SJCRH30 (cell line): ENCODE results near the gene GMPS. TPM values are rescaled to one million over a fixed set of nuclear protein-coding genes. Genes with fewer than 3 reads are reported as not detected.
A peak's percentile ranks its signal among the peaks of the same experiment; 100 is the strongest.

Experiments used
- DNase-seq, 2 experiments: peaks; one replicate each; pipeline ENCODE4 v3.0.0-alpha.2; 2015 to 2020
- H3K27ac ChIP-seq: fragments of 250-450 bp; sonication (Bioruptor Pico); 2 replicates; pipeline ENCODE4 v1.5.1; 2020; ENCODE audit warnings: mild to moderate bottlenecking, moderate library complexity
- H3K27me3 ChIP-seq: fragments of 250-450 bp; sonication (Bioruptor Pico); 2 replicates; pipeline ENCODE4 v1.5.1; 2020; ENCODE audit warnings: mild to moderate bottlenecking, moderate library complexity
- H3K36me3 ChIP-seq: fragments of 250-450 bp; sonication (Bioruptor Pico); 2 replicates; pipeline ENCODE4 v1.5.1; 2020; ENCODE audit warnings: mild to moderate bottlenecking, moderate library complexity
- H3K4me1 ChIP-seq: fragments of 250-450 bp; sonication (Bioruptor Pico); 2 replicates; pipeline ENCODE4 v1.5.1; 2020; ENCODE audit warnings: mild to moderate bottlenecking, moderate library complexity
- H3K4me3 ChIP-seq: fragments of 250-450 bp; sonication (Bioruptor Pico); 2 replicates; pipeline ENCODE4 v1.5.1; 2020; ENCODE audit warnings: mild to moderate bottlenecking, moderate library complexity
- H3K9me3 ChIP-seq: fragments of 250-450 bp; sonication (Bioruptor Pico); replicated peaks from 2 replicates; pipeline ENCODE4 v1.5.1; 2020; ENCODE audit warnings: mild to moderate bottlenecking, moderate library complexity
- total RNA-seq: library from RNA; depleted of rRNA; stranded (reverse); fragments of >200 nt; shearing (Covaris generic); gene quantifications from 2 replicates; pipeline ENCODE4 v1.2.3, GENCODE V29; 2014

GMPS gene
- total RNA-seq, 1 experiment from 2014 or later: 119 TPM

- H3K9me3 ChIP-seq: no peaks in the 10 kb centered on the region
- H3K27me3 ChIP-seq: no peaks in the 10 kb centered on the region
- no peak overlapping the region for H3K4me3 ChIP-seq
Observed at GRCh38 chr3:155889952-155890351, 19.5 kb downstream of the GMPS start.

GRCh38 chr3:155890671-155891190 lies 20.3 kb downstream of the GMPS start:
- H3K4me3 ChIP-seq: no peak overlapping the region
- H3K27me3 ChIP-seq: no peaks in the 10 kb centered on the region
- no peaks in the 10 kb centered on the region for H3K4me1 ChIP-seq
- H3K27ac ChIP-seq: no peak overlapping the region
- no peak for DNase-seq
- H3K9me3 ChIP-seq: no peaks in the 10 kb centered on the region
- peaks cover 19% of the 10 kb centered on the region; the same call in 1 of the 2 replicates for H3K36me3 ChIP-seq

More at GRCh38 chr3:155889952-155890351, 19.5 kb downstream of the GMPS start:
- no peak for DNase-seq
- H3K4me1 ChIP-seq: no peaks in the 10 kb centered on the region
- H3K27ac ChIP-seq: no peak overlapping the region
- peaks cover 13% of the 10 kb centered on the region; the same call in 1 of the 2 replicates for H3K36me3 ChIP-seq

GRCh38 chr3:155891321-155891720 lies 20.9 kb downstream of the GMPS start:
- Histone ChIP-seq H3K9me3 (no peaks in the 10 kb centered on the region), H3K27me3 (no peaks in the 10 kb centered on the region), H3K36me3 (peaks cover 19% of the 10 kb centered on the region; the same call in 1 of the 2 replicates), H3K4me1 (no peaks in the 10 kb centered on the region), H3K27ac (no peak overlapping the region), H3K4me3 (no peak overlapping the region)
- no peak for DNase-seq

GRCh38 chr3:155895379-155895900 lies 25.0 kb downstream of the GMPS start:
- no peaks in the 10 kb centered on the region for H3K4me1 ChIP-seq
- no peak overlapping the region for H3K27ac ChIP-seq
- peaks cover 43% of the 10 kb centered on the region for H3K36me3 ChIP-seq
- DNase-seq: no peak
- no peaks in the 10 kb centered on the region for H3K27me3 ChIP-seq
- H3K9me3 ChIP-seq: no peaks in the 10 kb centered on the region
- H3K4me3 ChIP-seq: no peak overlapping the region

GRCh38 chr3:155906900-155907299 lies 36.5 kb downstream of the GMPS start:
- H3K36me3 ChIP-seq: peaks cover 62% of the 10 kb centered on the region
- no peaks in the 10 kb centered on the region for H3K27me3 ChIP-seq
- H3K27ac ChIP-seq: no peak overlapping the region
- no peak overlapping the region for H3K4me3 ChIP-seq
- no peak for DNase-seq
- H3K4me1 ChIP-seq: no peaks in the 10 kb centered on the region
- H3K9me3 ChIP-seq: no peaks in the 10 kb centered on the region

GRCh38 chr3:155908086-155908485 lies 37.6 kb downstream of the GMPS start:
- H3K4me1 ChIP-seq: 0 out of 2 replicates have a peak, but pooled peaks cover 3% of the 10 kb centered on the region
- no peak overlapping the region for H3K4me3 ChIP-seq
- no peak for DNase-seq
- peaks cover 54% of the 10 kb centered on the region for H3K36me3 ChIP-seq
- H3K27ac ChIP-seq: no peak overlapping the region
- no peaks in the 10 kb centered on the region for H3K9me3 ChIP-seq
- no peaks in the 10 kb centered on the region for H3K27me3 ChIP-seq

GRCh38 chr3:155908605-155909004 lies 38.2 kb downstream of the GMPS start:
- no peak overlapping the region for H3K4me3 ChIP-seq
- no peaks in the 10 kb centered on the region for H3K9me3 ChIP-seq
- H3K27ac ChIP-seq: no peak overlapping the region
- H3K27me3 ChIP-seq: no peaks in the 10 kb centered on the region
- H3K4me1 ChIP-seq: 0 out of 2 replicates have a peak, but pooled peaks cover 3% of the 10 kb centered on the region
- DNase-seq: no peak
- H3K36me3 ChIP-seq: peaks cover 50% of the 10 kb centered on the region

GRCh38 chr3:155912090-155912489 lies 41.6 kb downstream of the GMPS start:
- Histone ChIP-seq H3K27me3 (no peaks in the 10 kb centered on the region), H3K27ac (no peak overlapping the region), H3K4me1 (0 out of 2 replicates have a peak, but pooled peaks cover 3% of the 10 kb centered on the region), H3K9me3 (no peaks in the 10 kb centered on the region), H3K4me3 (no peak overlapping the region), H3K36me3 (peaks cover 54% of the 10 kb centered on the region)
- DNase-seq: no peak

GRCh38 chr3:155912579-155913190 lies 42.2 kb downstream of the GMPS start:
- Histone ChIP-seq H3K36me3 (peaks cover 53% of the 10 kb centered on the region), H3K27ac (0 out of 2 replicates have a peak overlapping the region, but pooled peaks have one; percentile 9), H3K27me3 (no peaks in the 10 kb centered on the region), H3K4me1 (0 out of 2 replicates have a peak, but pooled peaks cover 3% of the 10 kb centered on the region), H3K4me3 (no peak overlapping the region), H3K9me3 (no peaks in the 10 kb centered on the region)
- DNase-seq: peak; percentile 5

- Histone ChIP-seq H3K9me3 (no peaks in the 10 kb centered on the region), H3K36me3 (peaks cover 59% of the 10 kb centered on the region), H3K4me3 (no peak overlapping the region), H3K27me3 (no peaks in the 10 kb centered on the region), H3K4me1 (no peaks in the 10 kb centered on the region), H3K27ac (no peak overlapping the region)
- DNase-seq: no peak
Observed at GRCh38 chr3:155917781-155918180, 47.3 kb downstream of the GMPS start.

- no peaks in the 10 kb centered on the region for H3K27me3 ChIP-seq
- H3K4me1 ChIP-seq: no peaks in the 10 kb centered on the region
- no peak overlapping the region for H3K27ac ChIP-seq
- no peaks in the 10 kb centered on the region for H3K9me3 ChIP-seq
- no peak overlapping the region for H3K4me3 ChIP-seq
- DNase-seq: no peak
- peaks cover 67% of the 10 kb centered on the region for H3K36me3 ChIP-seq
Observed at GRCh38 chr3:155919728-155920127, 49.3 kb downstream of the GMPS start.

- Histone ChIP-seq H3K27ac (no peak overlapping the region), H3K27me3 (no peaks in the 10 kb centered on the region), H3K36me3 (peaks cover 64% of the 10 kb centered on the region), H3K4me1 (no peaks in the 10 kb centered on the region), H3K9me3 (no peaks in the 10 kb centered on the region), H3K4me3 (no peak overlapping the region)
- DNase-seq: no peak
Observed at GRCh38 chr3:155921486-155921885, 51.0 kb downstream of the GMPS start.

- Histone ChIP-seq H3K9me3 (no peaks in the 10 kb centered on the region), H3K27ac (no peak overlapping the region), H3K4me3 (no peak overlapping the region), H3K4me1 (no peaks in the 10 kb centered on the region), H3K27me3 (no peaks in the 10 kb centered on the region), H3K36me3 (peaks cover 42% of the 10 kb centered on the region)
- DNase-seq: no peak
Observed at GRCh38 chr3:155934230-155934629, 63.8 kb downstream of the GMPS start.

GRCh38 chr3:155938409-155938808 lies 68.0 kb downstream of the GMPS start:
- H3K36me3 ChIP-seq: peaks cover 41% of the 10 kb centered on the region
- no peak overlapping the region for H3K4me3 ChIP-seq
- H3K9me3 ChIP-seq: no peaks in the 10 kb centered on the region
- H3K27ac ChIP-seq: no peak overlapping the region
- no peaks in the 10 kb centered on the region for H3K27me3 ChIP-seq
- no peaks in the 10 kb centered on the region for H3K4me1 ChIP-seq
- DNase-seq: no peak

- Histone ChIP-seq H3K27me3 (no peaks in the 10 kb centered on the region), H3K27ac (no peak overlapping the region), H3K36me3 (peaks cover 25% of the 10 kb centered on the region), H3K4me1 (peaks cover 5% of the 10 kb centered on the region; the same call in 1 of the 2 replicates), H3K4me3 (no peak overlapping the region), H3K9me3 (no peaks in the 10 kb centered on the region)
- no peak for DNase-seq
Observed at GRCh38 chr3:155941354-155941753, 70.9 kb downstream of the GMPS start.
